OCI-LY1 (cell line): Measurements from ENCODE around the gene PAX6.

Experiments used
- H2AFZ ChIP-seq: fragments of 200-600 bp; sonication (generic), shearing (Covaris generic); 2 replicates; pipeline ENCODE4 v1.6.0; 2014; ENCODE audit warnings: antibody characterized with exemption, mild to moderate bottlenecking, low read length
- H3F3A ChIP-seq: fragments of 200-600 bp; sonication (generic), shearing (Covaris generic); 2 replicates; pipeline ENCODE4 v1.6.0; 2014; ENCODE audit warnings: mild to moderate bottlenecking, antibody characterized with exemption, low read length, moderate library complexity; ENCODE audit not compliant: insufficient read depth
- H3K27ac ChIP-seq: fragments of 200-600 bp; sonication (generic); 2 replicates; pipeline ENCODE4 v1.5.1; 2014; ENCODE audit warnings: low read length, mixed run types, mild to moderate bottlenecking, low read depth; ENCODE audit not compliant: poor library complexity, severe bottlenecking
- H3K27me3 ChIP-seq: fragments of 200-600 bp; sonication (generic); 2 replicates; pipeline ENCODE4 v1.6.0; 2014; ENCODE audit warnings: antibody characterized with exemption, mild to moderate bottlenecking, low read length, moderate library complexity; ENCODE audit not compliant: insufficient read depth
- H3K36me3 ChIP-seq: fragments of 200-600 bp; sonication (generic); 2 replicates; pipeline ENCODE4 v1.6.1; 2014; ENCODE audit warnings: mild to moderate bottlenecking, antibody characterized with exemption, low read length, moderate library complexity, mixed read lengths; ENCODE audit not compliant: insufficient read depth
- H3K4me1 ChIP-seq: fragments of 200-600 bp; sonication (generic); 2 replicates; pipeline ENCODE4 v1.5.1; 2014; ENCODE audit warnings: mild to moderate bottlenecking, low read length, moderate library complexity; ENCODE audit not compliant: insufficient read depth, severe bottlenecking
- H3K4me2 ChIP-seq: fragments of 200-600 bp; sonication (generic), shearing (Covaris generic); 2 replicates; pipeline ENCODE4 v1.6.1; 2014; ENCODE audit warnings: low read length
- H3K4me3 ChIP-seq: fragments of 200-600 bp; sonication (generic); 2 replicates; pipeline ENCODE4 v1.5.1; 2014; ENCODE audit warnings: low read length, low read depth, mild to moderate bottlenecking, mixed read lengths; ENCODE audit not compliant: poor library complexity, severe bottlenecking
- H3K79me2 ChIP-seq: fragments of 200-600 bp; shearing (Covaris generic); 2 replicates; pipeline ENCODE4 v1.6.1; 2016; ENCODE audit warnings: mixed run types, low read length, mixed read lengths; ENCODE audit not compliant: insufficient read depth
- H3K9ac ChIP-seq: fragments of 200-600 bp; sonication (generic), shearing (Covaris generic); 2 replicates; pipeline ENCODE4 v1.6.1; 2014; ENCODE audit warnings: mild to moderate bottlenecking, low read length, mixed read lengths
- H3K9me2 ChIP-seq: fragments of 200-600 bp; sonication (generic), shearing (Covaris generic); 2 replicates; pipeline ENCODE4 v1.6.1; 2014; ENCODE audit warnings: low read depth, mild to moderate bottlenecking, low read length, mixed read lengths
- H3K9me3 ChIP-seq: fragments of 200-600 bp; shearing (Covaris generic); 2 replicates; pipeline ENCODE4 v1.6.1; 2014; ENCODE audit warnings: low read length, mixed read lengths
- H4K20me1 ChIP-seq: fragments of 200-600 bp; sonication (generic), shearing (Covaris generic); 2 replicates; pipeline ENCODE4 v1.6.0; 2016; ENCODE audit warnings: mild to moderate bottlenecking, low read length; ENCODE audit not compliant: insufficient read depth
- CTCF ChIP-seq: fragments of 200-600 bp; sonication (generic), shearing (Covaris generic); IDR thresholded peaks from 2 replicates; pipeline ENCODE4 v1.5.1; 2017; ENCODE audit warnings: mild to moderate bottlenecking, antibody characterized with exemption, low read length, moderate library complexity, mixed read lengths
- EZH2 ChIP-seq: fragments of 200-600 bp; sonication (generic), shearing (Covaris generic); IDR thresholded peaks from 2 replicates; pipeline ENCODE4 v1.8.0; 2017; ENCODE audit warnings: borderline replicate concordance, mixed run types, mild to moderate bottlenecking, antibody characterized with exemption, low read length, moderate library complexity, mixed read lengths

PAX6 gene

GRCh38 chr11:31809857-31810778, 1.0 kb downstream of the PAX6 start:
- no peaks in the 10 kb centered on the region for H3K9me2 ChIP-seq
- peaks cover 4% of the 10 kb centered on the region for H3K4me1 ChIP-seq
- no peak overlapping the region for H3K4me2 ChIP-seq
- H3K36me3 ChIP-seq, result no peaks in the 10 kb centered on the region
- H3K27me3 ChIP-seq, result 0 out of 2 replicates have a peak, but pooled peaks cover 4% of the 10 kb centered on the region
- no peaks in the 10 kb centered on the region for H4K20me1 ChIP-seq
- no peaks in the 10 kb centered on the region for H3K9me3 ChIP-seq
- no peak overlapping the region for H3K27ac ChIP-seq
- H2AFZ ChIP-seq, result no peak overlapping the region
- TF ChIP-seq CTCF, result no peak
- no peak for TF ChIP-seq EZH2
- H3K79me2 ChIP-seq, result no peaks in the 10 kb centered on the region
- H3F3A ChIP-seq, result no peaks in the 10 kb centered on the region
- no peak overlapping the region for H3K4me3 ChIP-seq
- no peak overlapping the region for H3K9ac ChIP-seq

- Histone ChIP-seq H4K20me1 (no peaks in the 10 kb centered on the region), H3K36me3 (no peaks in the 10 kb centered on the region), H3K9me2 (no peaks in the 10 kb centered on the region), H3F3A (no peaks in the 10 kb centered on the region), H3K27ac (no peak overlapping the region), H3K9ac (no peak overlapping the region), H3K4me3 (no peak overlapping the region), H2AFZ (no peak overlapping the region), H3K79me2 (no peaks in the 10 kb centered on the region), H3K9me3 (no peaks in the 10 kb centered on the region), H3K4me2 (no peak overlapping the region), H3K27me3 (0 out of 2 replicates have a peak, but pooled peaks cover 4% of the 10 kb centered on the region), H3K4me1 (peaks cover 4% of the 10 kb centered on the region)
- TF ChIP-seq CTCF (no peak), EZH2 (no peak)
These were observed 1.6 kb downstream of the PAX6 start for GRCh38 chr11:31809541-31809856.

DNA sequence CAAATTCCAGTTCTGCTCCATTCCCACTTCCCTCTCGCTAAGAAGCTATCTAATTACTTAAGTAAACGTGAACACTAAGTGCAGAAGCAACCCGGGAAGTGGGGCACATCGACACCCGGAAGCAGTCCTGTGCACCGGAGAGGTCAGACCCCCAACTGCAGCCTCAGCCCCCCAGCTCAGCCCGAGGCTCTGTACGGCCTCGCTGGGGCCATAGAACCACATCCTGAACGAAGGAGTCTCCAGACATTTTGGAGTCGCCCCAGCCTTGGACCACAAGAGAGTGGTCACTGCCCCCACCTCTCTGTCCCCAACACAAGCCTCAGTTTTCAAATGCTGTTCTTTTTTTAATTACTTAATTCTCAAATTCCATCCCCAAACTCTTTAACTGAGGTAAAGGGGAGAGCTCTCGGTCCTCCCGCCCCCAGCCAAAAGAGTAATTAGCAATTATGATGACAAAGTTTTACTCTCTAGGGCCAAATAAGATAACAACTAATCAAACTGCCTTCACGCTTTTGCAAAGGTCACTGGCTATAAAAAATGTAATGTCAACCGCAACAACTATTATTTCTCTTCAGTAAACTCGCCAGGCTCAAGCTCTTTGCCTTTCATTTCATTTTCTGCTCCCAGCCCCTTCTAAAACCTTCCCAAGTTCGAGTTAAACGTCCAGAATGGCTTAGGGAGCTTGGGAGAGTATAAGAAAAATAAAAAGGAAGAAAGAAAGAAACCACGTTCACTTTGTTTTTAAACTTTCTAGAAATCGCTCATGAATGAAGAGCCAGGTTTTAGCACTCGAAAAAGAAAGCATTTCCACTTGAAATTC, 2.2 kb downstream of the PAX6 start:
- TF ChIP-seq EZH2 (no peak), CTCF (no peak)
- H3K4me2 ChIP-seq, result no peak overlapping the region
- no peaks in the 10 kb centered on the region for H3K9me2 ChIP-seq
- no peaks in the 10 kb centered on the region for H3K79me2 ChIP-seq
- H4K20me1 ChIP-seq, result no peaks in the 10 kb centered on the region
- H3K27ac ChIP-seq, result no peak overlapping the region
- H3K4me3 ChIP-seq, result no peak overlapping the region
- no peaks in the 10 kb centered on the region for H3K9me3 ChIP-seq
- no peaks in the 10 kb centered on the region for H3F3A ChIP-seq
- no peak overlapping the region for H2AFZ ChIP-seq
- H3K9ac ChIP-seq, result no peak overlapping the region
- H3K27me3 ChIP-seq, result 0 out of 2 replicates have a peak, but pooled peaks cover 4% of the 10 kb centered on the region
- H3K4me1 ChIP-seq, result peaks cover 4% of the 10 kb centered on the region
- H3K36me3 ChIP-seq, result no peaks in the 10 kb centered on the region
